Ovary (tissue), 1 donor: ENCODE data around the gene KRT31.

Experiments used
- EP300 ChIP-seq: sonication (generic); formaldehyde crosslinking; IDR thresholded peaks from one replicate; pipeline ENCODE4 v1.6.1; 2017; ENCODE audit warnings: antibody characterized with exemption
- POLR2A ChIP-seq: fragments of 450-650 bp; IDR thresholded peaks from one replicate; pipeline ENCODE4 v1.6.1; 2017; ENCODE audit warnings: antibody characterized with exemption, mild to moderate bottlenecking, moderate library complexity

DNA sequence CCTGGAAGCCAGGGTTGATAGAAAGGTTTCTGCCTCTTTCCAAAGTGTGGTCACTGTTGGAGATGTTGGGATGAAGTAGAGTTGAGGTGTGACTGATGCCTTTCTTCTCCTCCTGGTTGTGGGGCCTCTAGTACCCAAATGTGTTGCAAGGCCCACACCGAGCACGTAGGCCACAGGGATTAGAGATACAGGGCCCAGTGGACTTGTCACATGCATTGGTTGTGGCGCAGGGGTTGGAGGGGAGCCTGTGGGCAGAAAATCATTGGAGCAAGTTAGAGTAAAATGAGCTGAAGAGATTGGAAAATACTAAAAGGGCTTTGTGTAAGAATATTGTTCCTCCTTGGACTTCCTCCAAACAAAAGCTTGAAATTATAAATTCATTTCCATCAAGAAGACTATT is 51.4 kb downstream of the KRT31 start:
- TF ChIP-seq POLR2A = no peak
- TF ChIP-seq EP300 = no peak
